SK-N-SH treated with all-trans-retinoic acid at 6 μM for 48 hours (cell line): ENCODE data around the gene TMEM214.

Experiments
- CSDC2 ChIP-seq: fragments of 250-450 bp; sonication (Bioruptor Pico); IDR thresholded peaks from 2 replicates; pipeline ENCODE4 v1.5.0; 2020; ENCODE audit warnings: mild to moderate bottlenecking, moderate library complexity
- ESRRG ChIP-seq: fragments of 250-450 bp; sonication (Bioruptor Pico); IDR thresholded peaks from 2 replicates; pipeline ENCODE4 v1.6.1; 2021; ENCODE audit warnings: mild to moderate bottlenecking
- RARB ChIP-seq: fragments of 250-450 bp; sonication (Bioruptor Pico); IDR thresholded peaks from 2 replicates; pipeline ENCODE4 v1.8.0; 2021; ENCODE audit warnings: mild to moderate bottlenecking, moderate library complexity
- TOX ChIP-seq: fragments of 250-450 bp; sonication (Bioruptor Pico); IDR thresholded peaks from 2 replicates; pipeline ENCODE4 v1.8.0; 2021; ENCODE audit warnings: mild to moderate bottlenecking, moderate library complexity, borderline replicate concordance
- ZFP30 ChIP-seq: fragments of 450-650 bp; formaldehyde crosslinking; IDR thresholded peaks from 2 replicates; pipeline ENCODE4 v1.5.0; 2022; ENCODE audit warnings: mild to moderate bottlenecking, moderate library complexity
- ZNF70 ChIP-seq: fragments of 450-650 bp; formaldehyde crosslinking; IDR thresholded peaks from 2 replicates; pipeline ENCODE4 v1.5.0; 2020; ENCODE audit warnings: mild to moderate bottlenecking, moderate library complexity
- ZNF8 ChIP-seq: fragments of 450-650 bp; formaldehyde crosslinking; IDR thresholded peaks from 2 replicates; pipeline ENCODE4 v1.5.0; 2020; ENCODE audit warnings: mild to moderate bottlenecking, moderate library complexity
- TF ChIP-seq, protein P1 (sequence below): fragments of 250-450 bp; sonication (Bioruptor Pico); IDR thresholded peaks from 2 replicates; pipeline ENCODE4 v1.8.0; 2020; ENCODE audit warnings: mild to moderate bottlenecking, moderate library complexity, borderline replicate concordance

DNA sequence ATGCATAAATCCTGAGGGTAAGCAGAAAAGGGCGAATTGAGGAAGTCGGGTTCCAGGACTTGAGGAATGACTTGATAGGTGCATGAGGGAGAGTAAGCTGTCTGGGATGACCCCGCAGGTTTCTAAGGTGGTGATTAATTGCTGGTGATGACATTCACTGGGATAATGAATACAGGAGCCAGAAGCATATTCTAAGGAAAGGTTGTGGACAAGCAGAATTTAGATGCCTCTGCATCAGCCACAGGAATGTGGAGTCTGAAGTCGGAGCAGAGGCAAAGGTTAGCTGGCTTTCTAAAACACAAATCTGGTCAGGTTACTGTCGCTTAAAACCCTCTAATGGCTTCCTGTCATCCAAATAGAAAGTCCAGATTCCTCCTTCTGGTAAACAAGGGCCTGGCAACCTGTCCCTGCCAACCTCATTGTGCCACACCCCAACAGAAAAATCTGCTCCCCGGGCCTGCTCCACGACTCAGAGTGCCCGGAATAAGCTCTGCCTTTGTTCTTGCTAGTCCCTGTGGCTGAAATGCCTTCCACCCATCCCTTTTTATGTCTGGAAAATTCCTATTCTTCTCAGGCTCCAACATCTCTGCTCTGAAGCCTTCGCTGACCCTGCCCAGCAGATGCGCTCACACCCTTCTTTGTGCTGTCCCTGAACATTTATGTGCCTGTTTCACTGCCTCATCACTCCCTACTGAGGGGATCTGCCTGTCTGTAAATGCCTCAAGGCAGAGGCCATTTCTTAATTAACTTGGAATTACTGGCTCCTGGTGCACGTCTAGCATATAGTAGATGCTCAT lies 11.3 kb upstream of the TMEM214 start:
- TF ChIP-seq CSDC2 (no peak), ZNF8 (CRISPR knock-in tag) (no peak), ESRRG (CRISPR knock-in tag) (no peak), ZFP30 (CRISPR knock-in tag) (no peak), TOX (CRISPR knock-in tag) (no peak), RARB (CRISPR knock-in tag) (no peak), ZNF70 (CRISPR knock-in tag) (no peak)
- TF ChIP-seq, protein P1, sequence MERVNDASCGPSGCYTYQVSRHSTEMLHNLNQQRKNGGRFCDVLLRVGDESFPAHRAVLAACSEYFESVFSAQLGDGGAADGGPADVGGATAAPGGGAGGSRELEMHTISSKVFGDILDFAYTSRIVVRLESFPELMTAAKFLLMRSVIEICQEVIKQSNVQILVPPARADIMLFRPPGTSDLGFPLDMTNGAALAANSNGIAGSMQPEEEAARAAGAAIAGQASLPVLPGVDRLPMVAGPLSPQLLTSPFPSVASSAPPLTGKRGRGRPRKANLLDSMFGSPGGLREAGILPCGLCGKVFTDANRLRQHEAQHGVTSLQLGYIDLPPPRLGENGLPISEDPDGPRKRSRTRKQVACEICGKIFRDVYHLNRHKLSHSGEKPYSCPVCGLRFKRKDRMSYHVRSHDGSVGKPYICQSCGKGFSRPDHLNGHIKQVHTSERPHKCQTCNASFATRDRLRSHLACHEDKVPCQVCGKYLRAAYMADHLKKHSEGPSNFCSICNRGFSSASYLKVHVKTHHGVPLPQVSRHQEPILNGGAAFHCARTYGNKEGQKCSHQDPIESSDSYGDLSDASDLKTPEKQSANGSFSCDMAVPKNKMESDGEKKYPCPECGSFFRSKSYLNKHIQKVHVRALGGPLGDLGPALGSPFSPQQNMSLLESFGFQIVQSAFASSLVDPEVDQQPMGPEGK = no peak
